Astrocyte of the spinal cord (primary cell): ENCODE measurements around the gene ACOT2.
"Not testable (repeated sequence)": the region's sequence is repeated elsewhere in the genome, so short reads cannot be mapped to it uniquely, and the experiment has no call there.

Source experiments
- DNase-seq: peaks from one replicate; pipeline ENCODE4 v3.0.0; 2011; ENCODE audit warnings: low read depth, low spot score
- H3K4me3 ChIP-seq: 2 replicates; pipeline ENCODE4 v1.5.1; 2011; ENCODE audit warnings: low read depth, mild to moderate bottlenecking, low read length, moderate library complexity
- CTCF ChIP-seq: IDR thresholded peaks from 2 replicates; pipeline ENCODE4 v1.5.1; 2012; ENCODE audit warnings: low read depth, mild to moderate bottlenecking, low read length, inconsistent platforms
- in situ Hi-C: cut with HindIII; loops from 2 replicates; pipeline ENCODE4 v1.10.0; 2017; ENCODE audit warnings: low sequenced_read_pairs

The ACOT2 gene

GRCh38 chr14:73569185-73569958 is at the start of gene ACOT2:
TSS of gene ACOT2 (plus strand) at chr14:73569213. CDS start at chr14:73569241, 28 bp downstream.
- H3K4me3 ChIP-seq = peak within 1 kb of the TSS; percentile 54
- in situ Hi-C loops = not testable (repeated sequence)
- DNase-seq = peak; percentile 92

GRCh38 chr14:73521229-73521628 is 47.8 kb upstream of the ACOT2 start:
- in situ Hi-C loops = no loop called here
- no peak for TF ChIP-seq CTCF
- H3K4me3 ChIP-seq = no peak overlapping the region
- DNase-seq = no peak

GRCh38 chr14:73524493-73524892 is 44.5 kb upstream of the ACOT2 start:
- TF ChIP-seq CTCF = no peak
- in situ Hi-C loops = no loop called here
- DNase-seq = no peak
- H3K4me3 ChIP-seq = no peak overlapping the region

- no peak overlapping the region for H3K4me3 ChIP-seq
- DNase-seq = peak; percentile 51
- in situ Hi-C loops = no loop called here
- no peak for TF ChIP-seq CTCF
Measured at GRCh38 chr14:73526036-73526984, 42.7 kb upstream of the ACOT2 start.

- DNase-seq, H3K4me3 ChIP-seq, in situ Hi-C loops: not testable (repeated sequence)
Measured at GRCh38 chr14:73529356-73529755, 39.7 kb upstream of the ACOT2 start.

GRCh38 chr14:73531971-73532370 is 37.0 kb upstream of the ACOT2 start:
- H3K4me3 ChIP-seq, DNase-seq, in situ Hi-C loops: not testable (repeated sequence)

- DNase-seq, in situ Hi-C loops: not testable (repeated sequence)
- H3K4me3 ChIP-seq = peak overlapping the region; percentile 22
Measured at GRCh38 chr14:73537244-73538045, 31.6 kb upstream of the ACOT2 start.

GRCh38 chr14:73539017-73539416 is 30.0 kb upstream of the ACOT2 start:
- peak; percentile 46 for TF ChIP-seq CTCF
- H3K4me3 ChIP-seq, in situ Hi-C loops, DNase-seq: not testable (repeated sequence)

- H3K4me3 ChIP-seq, DNase-seq, in situ Hi-C loops: not testable (repeated sequence)
Measured at GRCh38 chr14:73542961-73543360, 26.1 kb upstream of the ACOT2 start.

GRCh38 chr14:73545353-73545752 is 23.7 kb upstream of the ACOT2 start:
- H3K4me3 ChIP-seq, DNase-seq, in situ Hi-C loops: not testable (repeated sequence)

GRCh38 chr14:73549097-73549496 is 19.9 kb upstream of the ACOT2 start:
- H3K4me3 ChIP-seq, in situ Hi-C loops: not testable (repeated sequence)

More at GRCh38 chr14:73549097-73549496, 19.9 kb upstream of the ACOT2 start:
- not testable (repeated sequence) for DNase-seq
